ENCODE data around the gene KRTAP12-4.
"Not testable (repeated sequence)": the region's sequence is repeated elsewhere in the genome, so short reads cannot be mapped to it uniquely, and the experiment has no call there.

Gene KRTAP12-4

DNA sequence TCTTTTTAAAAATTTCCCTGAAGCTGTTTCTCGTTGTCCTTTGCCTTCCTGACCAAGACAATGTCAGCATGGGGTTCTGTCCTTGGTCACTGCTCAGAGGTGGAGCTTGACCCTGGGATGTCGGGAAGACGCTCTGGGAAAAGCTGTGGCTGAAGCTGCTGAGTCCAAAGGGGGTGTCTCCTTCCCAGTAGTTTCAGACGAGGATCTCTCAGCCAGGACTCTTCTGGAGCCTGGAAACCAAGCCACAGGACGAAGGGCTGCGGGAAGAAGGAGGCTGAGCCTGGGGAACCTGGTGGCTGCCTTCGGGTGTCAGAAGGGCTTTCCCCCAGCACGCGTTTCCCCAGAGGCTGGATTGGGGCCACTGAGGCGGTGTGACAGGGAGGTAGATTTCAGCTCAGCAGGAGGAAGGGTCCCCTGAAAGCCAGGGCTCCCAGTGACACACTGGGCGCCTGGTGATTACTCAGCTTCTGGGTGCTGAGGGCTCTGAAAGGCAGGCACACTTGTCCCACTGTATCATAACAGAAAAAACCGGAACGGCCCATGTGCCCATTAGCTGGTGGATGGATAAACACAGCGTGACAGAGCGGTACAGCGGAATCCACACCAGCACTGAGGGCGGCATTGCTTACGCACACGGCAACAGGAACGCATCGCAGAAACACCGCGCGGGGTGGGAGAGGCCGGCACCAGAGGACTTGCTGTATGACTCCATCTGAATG is 32.5 kb upstream of the KRTAP12-4 start:
- DNase-seq (ENCODE audit: low spot score) = no peak

DNA sequence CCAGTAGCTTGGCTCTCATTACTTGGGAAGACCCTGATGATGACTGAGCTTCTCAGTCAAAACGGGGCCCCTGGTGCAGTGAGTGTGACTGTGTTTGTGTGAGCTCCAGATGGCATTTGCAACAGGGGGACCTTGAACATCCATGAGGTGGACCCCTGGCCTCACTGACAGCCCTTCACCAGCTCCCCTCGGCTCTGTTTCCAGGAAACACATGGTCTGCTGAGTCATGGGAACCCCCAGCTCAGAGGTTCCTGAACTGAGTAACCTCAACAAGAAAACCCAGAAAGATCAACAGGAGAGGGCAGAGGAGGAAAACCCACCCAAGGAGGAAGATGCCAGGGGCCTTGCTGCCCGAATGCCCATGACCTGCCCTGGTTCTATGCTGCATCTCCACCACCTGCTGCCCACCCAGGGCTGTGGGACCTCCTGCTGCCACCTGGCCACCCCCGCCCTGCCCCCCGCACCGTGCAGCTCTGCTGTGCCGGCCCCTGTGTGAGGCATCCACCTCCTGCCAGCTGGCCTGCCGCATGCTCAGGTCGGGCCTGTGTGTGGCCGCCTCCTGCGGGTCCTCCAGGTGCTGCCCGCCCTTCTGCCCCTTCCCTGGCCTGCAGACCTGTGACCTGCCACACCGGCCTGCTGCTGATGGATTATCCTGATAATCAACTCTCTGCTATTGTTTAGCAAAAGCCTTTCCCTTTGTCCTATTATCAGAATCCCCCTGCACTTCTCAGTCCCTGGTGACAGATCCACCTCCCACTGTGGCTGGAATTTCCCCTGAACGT is 31.7 kb upstream of the KRTAP12-4 start:
- no peak for DNase-seq (ENCODE audit: low spot score)

DNA sequence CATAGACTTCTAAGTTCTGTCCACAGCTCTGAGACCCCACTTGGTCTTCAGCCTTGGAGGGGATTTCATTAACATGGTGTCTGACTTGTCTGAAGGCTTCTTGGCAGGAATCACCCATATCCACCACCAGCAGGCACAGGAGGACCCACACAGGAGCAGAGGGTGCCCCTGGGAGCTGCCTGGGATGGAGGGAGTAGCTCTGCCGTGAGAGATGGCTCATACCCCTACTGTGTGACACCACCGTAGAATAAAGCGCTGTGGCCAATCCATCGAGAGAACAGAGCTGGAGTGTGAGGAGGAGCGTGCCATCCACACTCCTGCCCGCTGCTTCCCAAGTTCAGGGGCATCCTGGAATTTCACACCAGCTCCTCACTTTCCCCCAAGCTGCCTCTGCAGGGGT is 30.6 kb upstream of the KRTAP12-4 start:
- not testable (repeated sequence) for DNase-seq (ENCODE audit: low spot score)

DNA sequence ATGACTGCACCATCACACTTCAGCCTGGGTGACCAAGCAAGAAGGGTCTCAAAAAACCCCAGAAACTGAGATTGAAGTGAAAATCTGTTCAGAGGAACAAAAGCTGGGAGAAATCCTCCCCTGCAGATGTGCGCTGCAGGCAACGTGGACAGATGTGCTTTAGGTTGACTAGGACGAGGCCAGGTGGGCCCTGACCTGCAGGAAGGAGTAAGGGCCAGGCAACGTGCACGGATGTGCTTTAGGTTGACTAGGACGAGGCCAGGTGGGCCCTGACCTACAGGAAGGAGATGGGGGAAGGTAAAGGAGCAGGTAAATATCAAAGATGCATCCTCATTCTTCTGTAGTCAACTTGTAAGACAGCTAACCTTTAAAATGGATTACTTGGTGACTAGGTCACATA is 30.0 kb upstream of the KRTAP12-4 start:
- no peak for DNase-seq (ENCODE audit: low spot score)

DNA sequence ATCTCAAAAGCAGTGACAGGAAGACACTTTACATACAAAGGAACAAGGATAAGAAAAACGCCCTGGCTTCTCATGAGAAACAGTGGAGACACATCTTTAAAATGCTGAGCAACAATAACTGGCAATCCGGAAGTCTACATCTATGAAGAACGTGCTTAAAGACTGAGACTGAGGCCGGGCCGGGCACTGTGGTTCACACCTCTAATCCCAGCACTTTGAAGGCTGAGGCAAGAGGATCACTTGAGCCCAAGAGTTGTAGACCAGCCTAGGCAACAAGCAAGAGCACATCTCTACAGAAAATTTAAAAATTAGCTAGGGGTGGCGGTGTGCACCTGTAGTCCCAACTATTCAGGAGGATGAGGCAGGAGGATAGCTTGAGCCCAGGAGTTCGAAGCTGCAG is 29.6 kb upstream of the KRTAP12-4 start:
- DNase-seq (ENCODE audit: low spot score) = no peak

GRCh38 chr21:44682580-44683151 is 28.2 kb upstream of the KRTAP12-4 start:
- no peak for DNase-seq (ENCODE audit: low spot score)

DNA sequence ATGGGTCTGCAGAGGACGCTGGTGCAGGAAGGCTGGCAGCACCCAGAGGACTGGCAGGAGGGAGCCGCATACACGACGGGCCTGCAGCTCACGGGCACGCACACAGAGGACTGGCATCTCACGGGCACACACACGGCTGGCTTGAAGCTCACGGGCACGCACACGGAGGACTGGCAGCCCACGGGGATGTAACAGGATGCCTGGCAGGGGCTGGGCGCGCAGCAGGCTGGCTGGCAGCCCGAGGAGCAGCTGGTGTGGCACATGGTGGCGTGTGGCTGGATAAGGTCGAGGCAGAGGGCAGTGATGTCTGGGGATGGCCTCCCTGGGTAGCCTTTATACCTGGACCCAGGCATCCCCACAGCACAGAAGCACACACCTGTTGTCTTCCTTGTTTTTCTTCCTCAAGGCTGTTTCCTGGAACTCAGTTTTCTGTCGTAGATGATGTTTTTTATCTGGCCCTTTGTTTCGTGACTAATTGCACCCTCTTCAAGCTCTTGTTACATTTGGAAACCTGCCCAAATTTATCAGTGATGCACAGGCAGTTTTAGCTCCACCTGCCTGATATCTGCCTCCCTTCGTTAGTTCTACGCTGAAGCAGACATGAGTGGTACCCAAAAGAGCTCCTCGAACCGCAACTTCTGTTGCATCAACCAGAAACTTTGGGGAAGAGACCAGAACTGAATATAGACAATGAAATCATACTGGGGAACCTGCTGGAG is 27.6 kb upstream of the KRTAP12-4 start, which contains the start of gene KRTAP12-1:
Gene KRTAP12-1, minus strand, starts transcription at position 303 of the 719 bp plus-strand sequence. Its CDS starts 40 bp downstream, at position 263.
- no peak for DNase-seq (ENCODE audit: low spot score)

GRCh38 chr21:44681152-44681551 is 26.7 kb upstream of the KRTAP12-4 start:
- no peak for DNase-seq (ENCODE audit: low spot score)

DNA sequence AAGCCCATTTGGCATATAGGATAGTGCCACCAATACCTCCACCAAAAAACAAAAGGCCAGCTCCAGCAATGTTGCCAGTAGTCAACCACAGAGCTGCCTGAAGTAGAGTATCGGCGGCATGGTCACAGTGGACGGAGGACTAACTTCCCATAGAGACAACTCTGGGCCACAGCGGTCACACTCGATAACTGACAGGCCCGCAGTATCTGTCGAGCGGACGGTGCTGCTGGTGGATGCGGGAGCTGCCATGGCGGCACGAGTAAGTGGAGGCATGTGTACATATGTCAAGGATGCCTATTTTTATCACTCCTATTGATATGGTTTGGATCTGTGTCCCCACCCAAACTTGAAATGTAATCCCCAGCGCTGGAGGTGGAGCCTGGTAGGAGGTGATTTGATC is 23.4 kb upstream of the KRTAP12-4 start:
- no peak for DNase-seq (ENCODE audit: low spot score)

- DNase-seq (ENCODE audit: low spot score) = no peak
These were observed 17.5 kb upstream of the KRTAP12-4 start for GRCh38 chr21:44671911-44672310.

- no peak for DNase-seq (ENCODE audit: low spot score)
These were observed 16.4 kb upstream of the KRTAP12-4 start for GRCh38 chr21:44670642-44671432.

DNA sequence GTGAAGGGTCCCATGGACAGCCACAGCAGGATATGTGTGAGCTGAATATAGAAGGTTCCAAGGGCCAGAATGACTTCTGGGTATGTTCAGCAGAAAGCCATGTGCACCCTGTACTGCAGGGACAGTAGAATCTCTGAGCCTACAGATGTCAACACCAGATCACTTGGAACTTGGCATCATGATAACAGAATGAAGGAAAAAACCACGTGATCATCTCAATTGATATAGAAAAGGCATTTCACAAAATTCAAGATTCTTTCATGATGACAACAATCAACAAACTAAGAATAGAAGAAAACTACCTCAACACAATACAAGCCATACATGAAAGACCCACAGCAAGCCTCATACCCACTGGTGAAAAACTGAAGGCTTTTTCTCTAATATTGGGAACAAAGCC is 13.2 kb upstream of the KRTAP12-4 start:
- DNase-seq (ENCODE audit: low spot score) = no peak

DNA sequence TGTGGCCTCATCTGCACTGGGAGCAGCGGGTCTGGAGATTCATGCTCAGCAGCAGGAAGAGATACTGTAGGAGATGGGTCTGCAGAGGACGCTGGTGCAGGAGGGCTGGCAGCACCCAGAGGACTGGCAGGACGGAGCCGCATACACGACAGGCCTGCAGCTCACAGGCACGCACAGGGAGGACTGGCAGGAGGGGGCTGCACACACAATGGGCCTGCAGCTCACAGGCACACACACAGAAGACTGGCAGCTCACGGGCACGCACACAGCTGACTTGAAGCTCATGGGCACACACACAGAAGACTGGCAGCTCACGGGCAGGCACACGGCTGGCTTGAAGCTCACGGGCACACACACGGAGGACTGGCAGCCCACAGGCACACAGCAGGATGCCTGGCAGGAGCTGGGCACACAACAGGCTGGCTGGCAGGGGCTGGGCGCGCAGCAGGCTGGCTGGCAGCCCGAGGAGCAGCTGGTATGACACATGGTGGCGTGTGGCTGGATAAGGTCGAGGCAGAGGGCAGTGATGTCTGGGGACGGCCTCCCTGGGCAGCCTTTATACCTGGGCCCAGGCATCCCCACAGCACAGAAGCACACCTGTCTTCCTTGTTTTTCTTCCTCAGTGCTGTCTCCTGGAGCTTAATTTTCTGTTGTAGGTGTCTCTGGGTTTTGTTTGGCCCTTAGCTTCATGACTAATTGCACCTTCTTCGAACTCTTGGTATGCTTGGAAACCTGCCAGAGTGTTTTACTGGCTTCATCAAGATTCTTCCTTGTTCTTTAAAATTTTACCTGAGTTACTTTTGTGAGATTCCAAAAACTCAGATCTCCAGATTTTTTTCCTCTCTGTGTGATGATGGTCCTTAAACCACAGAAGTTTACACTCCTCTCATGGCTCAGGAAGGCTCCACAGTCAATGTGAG is 12.2 kb upstream of the KRTAP12-4 start, which contains the start of gene KRTAP12-2:
Gene KRTAP12-2, minus strand, starts transcription at position 527 of the 920 bp plus-strand sequence. Its CDS starts 41 bp downstream, at position 486.
- DNase-seq (ENCODE audit: low spot score) = no peak

- no peak for DNase-seq (ENCODE audit: low spot score)
These were observed 10.2 kb upstream of the KRTAP12-4 start for GRCh38 chr21:44664691-44665090.

GRCh38 chr21:44661567-44661966 is 7.1 kb upstream of the KRTAP12-4 start:
- not testable (repeated sequence) for DNase-seq (ENCODE audit: low spot score)

- DNase-seq (ENCODE audit: low spot score) = no peak
These were observed 4.6 kb upstream of the KRTAP12-4 start for GRCh38 chr21:44658913-44659595.

DNA sequence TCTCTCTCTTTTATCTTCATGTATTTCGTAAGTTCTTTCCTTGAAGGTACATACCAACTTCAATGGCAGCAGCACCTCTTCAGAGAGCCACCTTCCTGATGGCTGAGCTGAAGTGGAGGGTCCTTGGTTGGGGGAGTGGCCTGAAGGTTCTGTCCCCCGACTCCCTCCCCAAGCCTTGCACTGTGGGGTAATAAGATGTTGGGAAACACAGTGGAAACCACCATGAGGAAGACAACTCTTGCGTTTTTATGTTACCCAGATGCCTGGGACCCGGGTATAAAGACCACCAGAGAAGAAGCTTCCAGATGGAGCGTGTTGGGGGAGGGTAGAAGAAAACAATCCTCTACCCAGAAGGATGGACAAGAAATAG is 4.1 kb upstream of the KRTAP12-4 start:
- no peak for DNase-seq (ENCODE audit: low spot score)

GRCh38 chr21:44657635-44658540 is 3.4 kb upstream of the KRTAP12-4 start, which contains the start of gene KRTAP12-3:
Gene KRTAP12-3 (plus strand): TSS chr21:44657932. CDS start chr21:44657980, 48 bp downstream.
- DNase-seq (ENCODE audit: low spot score) = no peak

DNA sequence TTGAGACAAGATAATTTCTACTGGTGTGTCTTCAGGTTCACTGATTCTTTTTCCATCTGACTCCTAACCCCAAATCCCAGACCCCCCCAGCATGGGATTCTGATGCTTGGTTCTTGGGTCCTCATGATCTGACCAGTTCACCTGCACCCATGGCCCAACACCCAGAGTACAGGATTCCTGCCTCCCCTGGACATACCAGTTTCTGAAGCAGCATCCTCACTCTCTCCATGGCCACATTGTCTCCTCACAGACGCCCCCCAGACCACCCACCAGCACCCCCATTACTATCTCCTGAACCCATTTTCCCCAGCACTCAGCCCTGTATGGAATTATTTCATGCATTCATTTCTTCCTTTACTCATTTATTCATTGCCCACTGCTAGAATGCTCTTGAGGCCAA is 2.4 kb upstream of the KRTAP12-4 start:
- no peak for DNase-seq (ENCODE audit: low spot score)

Measured in germinal center (tissue), 1 donor.